Transverse colon (tissue), 4 donors: ENCODE results near the gene NID1.

Source experiments
- CTCF ChIP-seq, 5 experiments: fragments of 200-600 bp in 3 of 5; fragments of 450-650 bp in 2 of 5; sonication (generic) in 3 of 5; IDR thresholded peaks; 1 replicate in 2 of 5; 2 replicates in 3 of 5; pipeline ENCODE4 v1.5.1; 2016 to 2017; ENCODE audit warnings: antibody characterized with exemption in 5 of 5, inconsistent platforms in 3 of 5, mild to moderate bottlenecking in 2 of 5, moderate library complexity in 1 of 5
- EP300 ChIP-seq: sonication (generic); formaldehyde crosslinking; IDR thresholded peaks from one replicate; pipeline ENCODE4 v1.6.1; 2017; ENCODE audit warnings: antibody characterized with exemption, low read depth
- POLR2AphosphoS5 ChIP-seq, 3 donors: sonication (generic); formaldehyde crosslinking; IDR thresholded peaks; one replicate each; pipeline ENCODE4 v1.6.1; 2016; ENCODE audit warnings: antibody characterized with exemption in 3 of 3

- TF ChIP-seq CTCF (IDR thresholded peaks at IDR 0.05) (no peak), EP300 (no peak), POLR2AphosphoS5 (IDR thresholded peaks at IDR 0.05) (no peak)
Observed at GRCh38 chr1:236113324-236114032, 48.6 kb upstream of the NID1 start.
